ENCODE results near the gene CCR7.
A peak's percentile ranks its signal among the peaks of the same experiment; 100 is the strongest.

CCR7 gene

DNA sequence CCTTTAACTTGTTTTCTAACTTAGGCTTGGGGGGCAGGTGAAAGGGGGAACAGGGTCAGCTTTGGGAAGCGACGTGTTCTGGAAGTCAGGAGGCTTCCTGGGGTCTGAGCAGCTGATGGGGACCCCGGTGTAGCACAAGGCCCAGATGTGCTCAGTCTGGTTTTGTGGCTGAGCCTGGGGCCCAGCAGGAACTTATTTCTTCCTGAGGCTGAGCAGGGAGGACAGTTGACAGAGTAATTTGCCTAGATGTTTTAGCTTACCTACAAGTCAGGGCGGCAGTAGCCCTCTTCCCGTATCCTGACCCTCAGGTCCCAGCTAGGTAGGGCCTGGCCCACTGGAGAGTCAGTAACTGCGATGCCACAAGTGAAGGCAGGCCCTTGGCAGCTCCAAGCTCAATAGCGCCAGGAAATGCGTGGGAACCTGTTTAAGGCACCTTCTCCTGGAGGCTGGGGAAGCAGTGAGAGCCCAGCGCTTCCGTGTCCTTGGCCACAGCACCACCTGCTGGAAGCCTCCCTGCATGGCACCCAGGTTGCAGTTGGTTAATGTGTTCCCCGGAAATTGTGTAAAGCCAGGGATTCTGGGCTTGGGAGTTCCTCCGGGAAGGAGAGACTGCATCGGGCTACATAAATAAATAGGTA, 5.2 kb downstream of the CCR7 start:
- H3K4me3 ChIP-seq (ENCODE audit: low read depth, low read length), result peak overlapping the region; percentile 50
- peak; percentile 87 for DNase-seq (ENCODE audit: low read depth)
- TF ChIP-seq, protein P1, sequence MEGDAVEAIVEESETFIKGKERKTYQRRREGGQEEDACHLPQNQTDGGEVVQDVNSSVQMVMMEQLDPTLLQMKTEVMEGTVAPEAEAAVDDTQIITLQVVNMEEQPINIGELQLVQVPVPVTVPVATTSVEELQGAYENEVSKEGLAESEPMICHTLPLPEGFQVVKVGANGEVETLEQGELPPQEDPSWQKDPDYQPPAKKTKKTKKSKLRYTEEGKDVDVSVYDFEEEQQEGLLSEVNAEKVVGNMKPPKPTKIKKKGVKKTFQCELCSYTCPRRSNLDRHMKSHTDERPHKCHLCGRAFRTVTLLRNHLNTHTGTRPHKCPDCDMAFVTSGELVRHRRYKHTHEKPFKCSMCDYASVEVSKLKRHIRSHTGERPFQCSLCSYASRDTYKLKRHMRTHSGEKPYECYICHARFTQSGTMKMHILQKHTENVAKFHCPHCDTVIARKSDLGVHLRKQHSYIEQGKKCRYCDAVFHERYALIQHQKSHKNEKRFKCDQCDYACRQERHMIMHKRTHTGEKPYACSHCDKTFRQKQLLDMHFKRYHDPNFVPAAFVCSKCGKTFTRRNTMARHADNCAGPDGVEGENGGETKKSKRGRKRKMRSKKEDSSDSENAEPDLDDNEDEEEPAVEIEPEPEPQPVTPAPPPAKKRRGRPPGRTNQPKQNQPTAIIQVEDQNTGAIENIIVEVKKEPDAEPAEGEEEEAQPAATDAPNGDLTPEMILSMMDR (IDR thresholded peaks at IDR 0.05; ENCODE audit: insufficient read depth, low read depth, low read length, missing control alignments), result peak; percentile 96

GRCh38 chr17:40559564-40559916, 5.7 kb downstream of the CCR7 start:
- no peak for DNase-seq (ENCODE audit: low read depth)
- TF ChIP-seq, protein P1 (IDR thresholded peaks at IDR 0.05; ENCODE audit: insufficient read depth, low read depth, low read length, missing control alignments), result no peak
- no peak overlapping the region for H3K4me3 ChIP-seq (ENCODE audit: low read depth, low read length)

DNA sequence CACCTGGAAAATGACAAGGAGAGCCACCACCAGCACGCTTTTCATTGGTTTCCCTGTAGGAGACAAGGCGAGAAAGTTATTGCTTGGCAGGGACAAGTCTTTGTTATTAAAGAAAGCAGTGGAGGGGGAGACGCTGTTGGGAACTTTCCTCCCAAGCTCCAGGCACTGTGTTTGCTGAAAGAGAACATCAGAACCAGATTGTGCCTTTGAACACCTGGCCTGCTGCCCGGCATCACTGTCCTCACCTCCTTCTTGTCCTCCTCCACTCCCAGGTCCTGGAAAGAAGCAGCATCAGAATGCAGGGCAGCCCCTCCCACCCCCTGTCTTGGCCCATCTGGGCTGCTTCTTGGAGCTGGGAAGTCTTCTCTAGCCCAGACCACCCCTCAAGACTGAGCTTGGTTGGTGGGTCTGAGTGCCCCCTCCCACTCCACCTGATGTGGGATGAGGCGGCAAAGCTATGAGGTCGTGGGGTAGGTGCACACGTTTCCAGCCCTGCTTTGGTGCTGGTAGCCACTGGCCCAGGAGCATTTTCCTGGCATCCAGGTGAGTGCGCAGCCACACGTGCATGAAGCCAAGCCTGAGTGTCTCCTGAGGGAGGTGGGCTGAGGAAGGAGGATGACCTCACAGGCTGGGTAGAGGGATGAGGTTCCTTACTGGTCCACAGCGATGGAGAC, 6.2 kb downstream of the CCR7 start:
- TF ChIP-seq, protein P1 (IDR thresholded peaks at IDR 0.05; ENCODE audit: insufficient read depth, low read depth, low read length, missing control alignments), result no peak
- no peak overlapping the region for H3K4me3 ChIP-seq (ENCODE audit: low read depth, low read length)
- DNase-seq (ENCODE audit: low read depth), result peak; percentile 5

DNA sequence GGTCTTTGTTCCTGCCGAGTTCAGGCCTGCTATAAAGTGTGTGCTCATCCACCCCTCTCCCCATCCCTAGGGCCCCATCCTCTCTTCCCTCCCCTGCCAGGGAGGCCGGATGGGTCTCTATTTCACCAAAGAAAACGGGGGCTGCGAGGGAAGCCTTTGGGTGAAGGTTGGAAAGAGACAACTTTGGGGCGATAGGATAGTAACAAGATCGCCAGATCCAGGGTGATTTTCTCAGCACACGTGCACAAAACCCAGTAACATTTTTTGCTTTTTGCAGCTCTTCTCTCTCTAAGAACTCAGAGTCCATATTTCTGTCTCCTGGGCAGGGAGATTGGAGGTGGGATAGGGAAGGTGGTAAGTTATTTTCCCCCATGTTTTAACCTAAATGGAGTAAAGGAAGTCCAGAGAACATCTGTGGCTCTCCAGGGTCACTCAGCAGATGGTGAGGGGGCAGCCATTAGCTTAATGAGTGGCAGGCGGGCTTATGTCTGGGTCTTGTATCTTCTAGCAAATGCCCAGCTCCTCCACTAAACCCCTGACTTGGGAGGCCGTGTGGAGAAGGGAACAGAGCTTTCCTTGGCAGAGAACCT, 6.9 kb downstream of the CCR7 start:
- no peak overlapping the region for H3K4me3 ChIP-seq (ENCODE audit: low read depth, low read length)
- TF ChIP-seq, protein P1 (IDR thresholded peaks at IDR 0.05; ENCODE audit: insufficient read depth, low read depth, low read length, missing control alignments), result no peak
- peak; percentile 0 for DNase-seq (ENCODE audit: low read depth)

GRCh38 chr17:40557531-40558299, 7.6 kb downstream of the CCR7 start:
- TF ChIP-seq, protein P1 (IDR thresholded peaks at IDR 0.05; ENCODE audit: insufficient read depth, low read depth, low read length, missing control alignments), result no peak
- DNase-seq (ENCODE audit: low read depth), result peak; percentile 3
- H3K4me3 ChIP-seq (ENCODE audit: low read depth, low read length), result no peak overlapping the region

- no peak overlapping the region for H3K4me3 ChIP-seq (ENCODE audit: low read depth, low read length)
- TF ChIP-seq, protein P1 (IDR thresholded peaks at IDR 0.05; ENCODE audit: insufficient read depth, low read depth, low read length, missing control alignments), result no peak
- DNase-seq (ENCODE audit: low read depth), result no peak
Observed at GRCh38 chr17:40556884-40557414, 8.3 kb downstream of the CCR7 start.

All from GM12865 (cell line).